ENCODE measurements around the gene XPNPEP1.

GRCh38 chr10:109945473-109946177 is 22.3 kb upstream of the XPNPEP1 start:
- no peak for TF ChIP-seq CTCF (IDR thresholded peaks at IDR 0.05)
- TF ChIP-seq POLR2A (IDR thresholded peaks at IDR 0.05) = no peak
- TF ChIP-seq EP300 (IDR thresholded peaks at IDR 0.05) = no peak
- TF ChIP-seq POLR2AphosphoS5 (IDR thresholded peaks at IDR 0.05) = no peak
